HCT116 (cell line): ENCODE measurements around the gene CIC. TPM values are rescaled to one million over a fixed set of nuclear protein-coding genes. Genes with fewer than 3 reads are reported as not detected.

ENCODE experiments used
- ATAC-seq: fragments of 200-7000 bp; cut with Tn5 transposase; 2 replicates; pipeline ENCODE4 v1.9.1; 2020; ENCODE audit warnings: mild to moderate bottlenecking, moderate library complexity
- BruUV-seq: library from RNA; stranded (reverse); fragments of 400-500 nt; replicated peaks from 2 replicates; lab custom pipeline; 2021; lab: Mats Ljungman, UMichigan
- CTCF ChIA-PET: fragments of 300-600 bp; sonication (Branson Sonifier 250); formaldehyde crosslinking; loops from one replicate; lab custom pipeline; 2021; ENCODE audit warnings: antibody characterized with exemption; lab: Charles Lee
- POLR2A ChIA-PET: fragments of 300-600, 350-600 bp; sonication (Branson Sonifier 250); formaldehyde crosslinking; loops from one replicate; lab custom pipeline; 2021; ENCODE audit warnings: antibody characterized with exemption; lab: Charles Lee
- RAD21 ChIA-PET, 2 experiments: fragments of 300-600 bp; sonication (Branson Sonifier 250); formaldehyde crosslinking; loops; one replicate each; lab custom pipeline; 2023; ENCODE audit warnings: low total read pairs in 2 of 2; ENCODE audit not compliant: uncharacterized antibody in 2 of 2, unreplicated experiment in 2 of 2, low non-redundant PET in 1 of 2; lab: Charles Lee
- DNase-seq: peaks from one replicate; pipeline ENCODE4 v3.0.0-alpha.2; 2010; ENCODE audit warnings: low read depth, low spot score
- H2AFZ ChIP-seq: fragments of 200-600 bp; shearing (Covaris generic), sonication (generic); 2 replicates; pipeline ENCODE4 v1.6.1; 2017; ENCODE audit warnings: low read depth, mixed run types, mixed read lengths, antibody characterized with exemption, low read length; ENCODE audit not compliant: poor library complexity, severe bottlenecking
- H3K27ac ChIP-seq: 2 replicates; pipeline ENCODE4 v1.5.1; 2012; ENCODE audit warnings: low read depth, low read length
- H3K27me3 ChIP-seq: fragments of 200-600 bp; sonication (generic); 2 replicates; pipeline ENCODE4 v1.6.1; 2016; ENCODE audit warnings: mixed run types, low read length, mixed read lengths; ENCODE audit not compliant: insufficient read depth
- H3K36me3 ChIP-seq, 2 experiments: fragments of 200-500 bp in 1 of 2; fragments of 200-600 bp in 1 of 2; sonication (Bioruptor generic) in 1 of 2; sonication (generic) in 1 of 2; 2 replicates each; pipeline versions ENCODE4 v1.5.1 to v1.6.1; 2014 to 2016; ENCODE audit warnings: low read length in 2 of 2, inconsistent platforms in 1 of 2, mixed read lengths in 1 of 2, mixed run types in 1 of 2; ENCODE audit not compliant: insufficient read depth in 2 of 2, control insufficient read depth in 1 of 2
- H3K4me1 ChIP-seq, 2 experiments: fragments of 200-600 bp in 1 of 2; sonication (generic) in 1 of 2; 2 replicates each; pipeline versions ENCODE4 v1.5.1 to v1.6.1; 2012 to 2017; ENCODE audit warnings: low read length in 2 of 2, inconsistent platforms in 1 of 2, mild to moderate bottlenecking in 1 of 2, mixed read lengths in 1 of 2, mixed run types in 1 of 2, moderate library complexity in 1 of 2; ENCODE audit not compliant: insufficient read depth in 2 of 2, control insufficient read depth in 1 of 2
- H3K4me2 ChIP-seq: fragments of 200-600 bp; sonication (generic); 2 replicates; pipeline ENCODE4 v1.6.1; 2017; ENCODE audit warnings: mixed run types, low read length, mixed read lengths
- H3K4me3 ChIP-seq, 2 experiments: fragments of 200-600 bp in 1 of 2; sonication (generic) in 1 of 2; replicated peaks in 1 of 2; 2 replicates each; pipeline ENCODE4 v1.5.1; 2011 to 2016; ENCODE audit warnings: low read length in 2 of 2, control low read depth in 1 of 2, low read depth in 1 of 2, mild to moderate bottlenecking in 1 of 2, mixed read lengths in 1 of 2, mixed run types in 1 of 2
- H3K79me2 ChIP-seq: fragments of 200-600 bp; sonication (generic); 2 replicates; pipeline ENCODE4 v1.6.1; 2017; ENCODE audit warnings: mild to moderate bottlenecking, mixed run types, low read length, moderate library complexity, mixed read lengths; ENCODE audit not compliant: insufficient read depth
- H3K9ac ChIP-seq: fragments of 200-600 bp; sonication (generic); 2 replicates; pipeline ENCODE4 v1.6.1; 2016; ENCODE audit warnings: low read length, mixed read lengths
- H3K9me2 ChIP-seq: fragments of 200-600 bp; sonication (generic), shearing (Covaris generic); 2 replicates; pipeline ENCODE4 v1.6.1; 2017; ENCODE audit warnings: mixed run types, mild to moderate bottlenecking, moderate library complexity; ENCODE audit not compliant: insufficient read depth
- H3K9me3 ChIP-seq, 2 experiments: fragments of 200-500 bp in 1 of 2; fragments of 200-600 bp in 1 of 2; sonication (Bioruptor generic) in 1 of 2; sonication (generic) in 1 of 2; 2 replicates each; pipeline ENCODE4 v1.6.1; 2014 to 2017; ENCODE audit warnings: low read length in 2 of 2, mixed read lengths in 2 of 2, inconsistent platforms in 1 of 2, low read depth in 1 of 2, mild to moderate bottlenecking in 1 of 2, mixed run types in 1 of 2, moderate library complexity in 1 of 2; ENCODE audit not compliant: control insufficient read depth in 1 of 2, insufficient read depth in 1 of 2
- H4K20me1 ChIP-seq: fragments of 200-600 bp; sonication (generic), shearing (Covaris generic); 2 replicates; pipeline ENCODE4 v1.6.1; 2017; ENCODE audit warnings: mixed run types, mild to moderate bottlenecking, moderate library complexity; ENCODE audit not compliant: insufficient read depth
- ELF1 ChIP-seq: IDR thresholded peaks from 2 replicates; pipeline ENCODE4 v1.6.1; 2012; ENCODE audit warnings: low read depth, borderline replicate concordance
- EZH2 ChIP-seq: fragments of 200-600 bp; sonication (generic); IDR thresholded peaks from 2 replicates; pipeline ENCODE4 v1.6.1; 2017; ENCODE audit warnings: antibody characterized with exemption, mixed run types
- EZH2phosphoT487 ChIP-seq: fragments of 200-600 bp; IDR thresholded peaks from 2 replicates; pipeline ENCODE4 v1.6.1; 2018; ENCODE audit warnings: antibody characterized with exemption, borderline replicate concordance
- FOSL1 ChIP-seq: IDR thresholded peaks from 2 replicates; pipeline ENCODE4 v1.6.1; 2012; ENCODE audit warnings: low read depth
- POLR2A ChIP-seq: IDR thresholded peaks from 2 replicates; pipeline ENCODE4 v1.7.0; 2011; ENCODE audit warnings: borderline replicate concordance; ENCODE audit not compliant: insufficient read depth, insufficient read length; ENCODE audit errors: extremely low read depth
- SIN3A ChIP-seq: IDR thresholded peaks from 2 replicates; pipeline ENCODE4 v1.6.1; 2012; ENCODE audit warnings: low read depth
- SRF ChIP-seq: IDR thresholded peaks from 2 replicates; pipeline ENCODE4 v1.6.1; 2012; ENCODE audit warnings: low read depth
- TCF7L2 ChIP-seq: IDR thresholded peaks from 2 replicates; pipeline ENCODE4 v1.7.0; 2011; ENCODE audit warnings: borderline replicate concordance, inconsistent platforms; ENCODE audit not compliant: insufficient read depth, insufficient read length; ENCODE audit errors: extremely low read depth
- ZFX ChIP-seq: fragments of 450-650 bp; IDR thresholded peaks from 2 replicates; pipeline ENCODE4 v1.6.1; 2017
- ZNF274 ChIP-seq: fragments of 200-500 bp; sonication (Bioruptor generic); IDR thresholded peaks from 2 replicates; pipeline ENCODE4 v1.6.1; 2014; ENCODE audit warnings: mild to moderate bottlenecking, low read depth, low read length, inconsistent platforms
- intact Hi-C: fragments of 100-400 bp; cut with micrococcal nuclease; formaldehyde crosslinking; loops from 2 replicates; pipeline ENCODE4 v1.10.0; 2022
- total RNA-seq: library from RNA; stranded (reverse); gene quantifications from one replicate; pipeline ENCODE4 v1.2.1, GENCODE V29; 2021; ENCODE audit not compliant: unreplicated experiment
- TF ChIP-seq, protein P1 (sequence below): IDR thresholded peaks from 2 replicates; pipeline ENCODE4 v1.6.1; 2012
- TF ChIP-seq, protein P2 (sequence below): IDR thresholded peaks from 2 replicates; pipeline ENCODE4 v1.6.1; 2011; ENCODE audit warnings: mild to moderate bottlenecking, low read length, moderate library complexity; ENCODE audit not compliant: insufficient replicate concordance; ENCODE audit errors: extremely low read depth
- TF ChIP-seq, protein P3 (sequence below): IDR thresholded peaks from 2 replicates; pipeline ENCODE4 v1.6.1; 2012
- TF ChIP-seq, protein P4 (sequence below), 3 experiments: fragments of 200-600 bp in 1 of 3; sonication (generic) in 1 of 3; IDR thresholded peaks in 2 of 3; conservative IDR thresholded peaks in 1 of 3; 2 replicates each; pipeline ENCODE4 v1.5.1; 2012 to 2017; ENCODE audit warnings: low read depth in 2 of 3, low read length in 2 of 3, antibody characterized with exemption in 1 of 3, borderline replicate concordance in 1 of 3, control low read depth in 1 of 3, mild to moderate bottlenecking in 1 of 3, mixed read lengths in 1 of 3, mixed run types in 1 of 3, moderate library complexity in 1 of 3; ENCODE audit not compliant: insufficient read depth in 1 of 3

The CIC gene
- total RNA-seq, 1 experiment from 2014 or later: 52.0 TPM

DNA sequence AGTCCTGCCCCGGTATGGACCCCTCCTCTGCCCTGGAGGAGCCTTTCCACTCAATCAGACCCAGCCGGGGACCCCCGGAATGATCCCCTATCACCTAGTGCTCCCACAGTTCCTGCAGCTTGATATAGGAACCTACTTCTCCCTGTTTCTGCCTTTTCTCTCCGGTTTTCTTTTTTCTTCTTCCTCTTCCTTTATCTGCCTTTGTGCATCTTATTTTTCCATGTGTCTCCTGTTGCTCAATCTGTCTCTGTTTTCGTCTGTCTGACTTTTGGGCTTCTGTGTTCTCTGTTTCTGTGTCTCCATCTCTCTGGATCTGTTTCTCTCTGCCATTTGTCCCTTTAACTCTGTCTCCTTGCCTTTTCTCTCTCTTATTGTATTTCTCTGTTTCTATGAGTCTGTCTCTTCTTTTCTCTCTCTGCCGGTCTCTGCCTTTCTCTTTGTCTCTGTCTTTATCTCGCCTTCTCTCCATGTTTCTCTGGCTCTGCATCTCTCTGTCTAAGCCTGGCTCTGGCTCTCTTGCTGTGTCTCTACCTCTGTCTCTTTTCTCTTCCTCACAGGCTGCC, 66.4 kb downstream of the CIC start:
- H3K9me2 ChIP-seq: no peaks in the 10 kb centered on the region
- no peaks in the 10 kb centered on the region for H4K20me1 ChIP-seq
- H3K4me1 ChIP-seq: no peaks in the 10 kb centered on the region
- intact Hi-C loops: no loop called here
- no peak for TF ChIP-seq ZNF274
- TF ChIP-seq, protein P1, sequence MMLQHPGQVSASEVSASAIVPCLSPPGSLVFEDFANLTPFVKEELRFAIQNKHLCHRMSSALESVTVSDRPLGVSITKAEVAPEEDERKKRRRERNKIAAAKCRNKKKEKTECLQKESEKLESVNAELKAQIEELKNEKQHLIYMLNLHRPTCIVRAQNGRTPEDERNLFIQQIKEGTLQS: no peak
- no peak overlapping the region for H3K4me2 ChIP-seq
- H3K27me3 ChIP-seq: no peaks in the 10 kb centered on the region
- ChIA-PET CTCF (interaction anchor here (0.7 kb wide), 1 partner anchor 9 kb away, joined by 3 read pairs; no protein-coding TSS in a partner anchor), POLR2A (no interaction called here), RAD21 (no interaction called here)
- no TSS peak for BruUV-seq
- H3K9ac ChIP-seq: no peak overlapping the region
- ATAC-seq: no peak
- H3K27ac ChIP-seq: no peak overlapping the region
- H3K79me2 ChIP-seq: no peaks in the 10 kb centered on the region; the same call in 1 of the 2 replicates
- no peak for DNase-seq
- no peak overlapping the region for H3K4me3 ChIP-seq
- H3K36me3 ChIP-seq: peaks cover 0 to 3% of the 10 kb centered on the region in 2 experiments; a peak in 2 of 4 replicates
- no peaks in the 10 kb centered on the region for H3K9me3 ChIP-seq
- no peak overlapping the region for H2AFZ ChIP-seq

DNA sequence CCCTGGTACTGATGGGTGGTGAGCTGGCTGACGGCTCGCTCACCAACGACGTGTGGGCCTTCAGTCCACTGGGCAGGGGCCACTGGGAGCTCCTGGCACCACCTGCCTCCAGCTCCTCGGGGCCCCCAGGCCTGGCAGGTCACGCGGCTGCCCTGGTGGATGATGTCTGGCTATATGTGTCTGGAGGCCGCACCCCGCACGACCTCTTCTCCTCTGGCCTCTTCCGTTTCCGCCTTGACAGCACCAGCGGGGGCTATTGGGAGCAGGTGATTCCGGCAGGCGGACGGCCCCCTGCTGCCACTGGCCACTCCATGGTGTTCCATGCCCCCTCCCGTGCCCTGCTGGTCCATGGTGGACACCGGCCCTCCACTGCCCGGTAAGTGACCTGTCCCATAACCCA, 66.9 kb downstream of the CIC start:
- BruUV-seq: no TSS peak
- Histone ChIP-seq H3K9me2 (no peaks in the 10 kb centered on the region), H3K27ac (no peak overlapping the region), H3K9ac (no peak overlapping the region), H3K79me2 (no peaks in the 10 kb centered on the region; the same call in 1 of the 2 replicates), H3K27me3 (no peaks in the 10 kb centered on the region), H2AFZ (no peak overlapping the region), H3K4me3 (no peak overlapping the region), H3K9me3 (no peaks in the 10 kb centered on the region)
- ATAC-seq (no peak), DNase-seq (no peak)
- RAD21 ChIA-PET: no interaction called here
- intact Hi-C loops: no loop called here
- no peak for TF ChIP-seq FOSL1
- no peak; the same call in 1 of the 2 replicates for TF ChIP-seq ZFX
- TF ChIP-seq TCF7L2: no peak
- TF ChIP-seq, protein P2, sequence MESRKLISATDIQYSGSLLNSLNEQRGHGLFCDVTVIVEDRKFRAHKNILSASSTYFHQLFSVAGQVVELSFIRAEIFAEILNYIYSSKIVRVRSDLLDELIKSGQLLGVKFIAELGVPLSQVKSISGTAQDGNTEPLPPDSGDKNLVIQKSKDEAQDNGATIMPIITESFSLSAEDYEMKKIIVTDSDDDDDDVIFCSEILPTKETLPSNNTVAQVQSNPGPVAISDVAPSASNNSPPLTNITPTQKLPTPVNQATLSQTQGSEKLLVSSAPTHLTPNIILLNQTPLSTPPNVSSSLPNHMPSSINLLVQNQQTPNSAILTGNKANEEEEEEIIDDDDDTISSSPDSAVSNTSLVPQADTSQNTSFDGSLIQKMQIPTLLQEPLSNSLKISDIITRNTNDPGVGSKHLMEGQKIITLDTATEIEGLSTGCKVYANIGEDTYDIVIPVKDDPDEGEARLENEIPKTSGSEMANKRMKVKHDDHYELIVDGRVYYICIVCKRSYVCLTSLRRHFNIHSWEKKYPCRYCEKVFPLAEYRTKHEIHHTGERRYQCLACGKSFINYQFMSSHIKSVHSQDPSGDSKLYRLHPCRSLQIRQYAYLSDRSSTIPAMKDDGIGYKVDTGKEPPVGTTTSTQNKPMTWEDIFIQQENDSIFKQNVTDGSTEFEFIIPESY: no peak
- TF ChIP-seq, protein P3, sequence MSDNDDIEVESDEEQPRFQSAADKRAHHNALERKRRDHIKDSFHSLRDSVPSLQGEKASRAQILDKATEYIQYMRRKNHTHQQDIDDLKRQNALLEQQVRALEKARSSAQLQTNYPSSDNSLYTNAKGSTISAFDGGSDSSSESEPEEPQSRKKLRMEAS: no peak
- no peak for TF ChIP-seq EZH2phosphoT487
- TF ChIP-seq, protein P4, sequence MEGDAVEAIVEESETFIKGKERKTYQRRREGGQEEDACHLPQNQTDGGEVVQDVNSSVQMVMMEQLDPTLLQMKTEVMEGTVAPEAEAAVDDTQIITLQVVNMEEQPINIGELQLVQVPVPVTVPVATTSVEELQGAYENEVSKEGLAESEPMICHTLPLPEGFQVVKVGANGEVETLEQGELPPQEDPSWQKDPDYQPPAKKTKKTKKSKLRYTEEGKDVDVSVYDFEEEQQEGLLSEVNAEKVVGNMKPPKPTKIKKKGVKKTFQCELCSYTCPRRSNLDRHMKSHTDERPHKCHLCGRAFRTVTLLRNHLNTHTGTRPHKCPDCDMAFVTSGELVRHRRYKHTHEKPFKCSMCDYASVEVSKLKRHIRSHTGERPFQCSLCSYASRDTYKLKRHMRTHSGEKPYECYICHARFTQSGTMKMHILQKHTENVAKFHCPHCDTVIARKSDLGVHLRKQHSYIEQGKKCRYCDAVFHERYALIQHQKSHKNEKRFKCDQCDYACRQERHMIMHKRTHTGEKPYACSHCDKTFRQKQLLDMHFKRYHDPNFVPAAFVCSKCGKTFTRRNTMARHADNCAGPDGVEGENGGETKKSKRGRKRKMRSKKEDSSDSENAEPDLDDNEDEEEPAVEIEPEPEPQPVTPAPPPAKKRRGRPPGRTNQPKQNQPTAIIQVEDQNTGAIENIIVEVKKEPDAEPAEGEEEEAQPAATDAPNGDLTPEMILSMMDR (IDR thresholded peaks at IDR 0.05 in 2 of 3, conservative IDR thresholded peaks at IDR 0.05 in 1 of 3; ENCODE audit: borderline replicate concordance in 1 of 3, insufficient read depth in 1 of 3, low read depth in 2 of 3, low read length in 2 of 3): no peak
- no peak for TF ChIP-seq SIN3A
- TF ChIP-seq EZH2: no peak
- no peak for TF ChIP-seq POLR2A
- TF ChIP-seq ELF1: no peak
- no peak for TF ChIP-seq SRF
- TF ChIP-seq, all 23 proteins: peak for 0
- POLR2A ChIA-PET: no interaction called here
- CTCF ChIA-PET: interaction anchor here (0.7 kb wide), 1 partner anchor 8 kb away, joined by 3 read pairs; no protein-coding TSS in a partner anchor
- H3K4me1 ChIP-seq: no peaks in the 10 kb centered on the region
- H4K20me1 ChIP-seq: no peaks in the 10 kb centered on the region
- no peak overlapping the region for H3K4me2 ChIP-seq
- H3K36me3 ChIP-seq: peaks cover 0 to 3% of the 10 kb centered on the region in 2 experiments; a peak in 2 of 4 replicates
